SIG-M5 treated with dmso at 0.1 percent for 504 hours (cell line): ENCODE results near the gene ANKS1A.
"Not testable (repeated sequence)": the region's sequence is repeated elsewhere in the genome, so short reads cannot be mapped to it uniquely, and the experiment has no call there.

Experiments
- DNase-seq: peaks from one replicate; lab custom pipeline; 2025; ENCODE audit not compliant: unreplicated experiment; lab: John Stamatoyannopoulos, UW

Gene ANKS1A

GRCh38 chr6:35092362-35093117 lies 203.5 kb downstream of the ANKS1A start:
- no peak for DNase-seq

GRCh38 chr6:35093118-35093445 lies 204.0 kb downstream of the ANKS1A start:
- no peak for DNase-seq

GRCh38 chr6:35093783-35094182 lies 204.7 kb downstream of the ANKS1A start:
- no peak for DNase-seq

- DNase-seq, result no peak
Observed at GRCh38 chr6:35094183-35094582, 205.1 kb downstream of the ANKS1A start.

- DNase-seq, result peak; percentile 4
Observed at GRCh38 chr6:35096129-35096862, 207.2 kb downstream of the ANKS1A start.

GRCh38 chr6:35099116-35099515 lies 210.1 kb downstream of the ANKS1A start:
- DNase-seq, result no peak

GRCh38 chr6:35105078-35105477 lies 216.0 kb downstream of the ANKS1A start:
- DNase-seq, result no peak

- DNase-seq, result not testable (repeated sequence)
Observed at GRCh38 chr6:35106061-35106460, 217.0 kb downstream of the ANKS1A start.

- not testable (repeated sequence) for DNase-seq
Observed at GRCh38 chr6:35107208-35107607, 218.2 kb downstream of the ANKS1A start.

GRCh38 chr6:35107761-35108160 lies 218.7 kb downstream of the ANKS1A start:
- not testable (repeated sequence) for DNase-seq

- DNase-seq, result no peak
Observed at GRCh38 chr6:35108309-35108885, 219.3 kb downstream of the ANKS1A start.

GRCh38 chr6:35120746-35121145 lies 231.7 kb downstream of the ANKS1A start:
- DNase-seq, result no peak

- DNase-seq, result no peak
Observed at GRCh38 chr6:35124356-35124755, 235.3 kb downstream of the ANKS1A start.

- no peak for DNase-seq
Observed at GRCh38 chr6:35128042-35128441, 239.0 kb downstream of the ANKS1A start.

- no peak for DNase-seq
Observed at GRCh38 chr6:35128496-35128895, 239.4 kb downstream of the ANKS1A start.

GRCh38 chr6:35136185-35136584 lies 247.1 kb downstream of the ANKS1A start:
- no peak for DNase-seq

GRCh38 chr6:35138191-35138590 lies 249.1 kb downstream of the ANKS1A start:
- DNase-seq, result not testable (repeated sequence)

- no peak for DNase-seq
Observed at GRCh38 chr6:35139470-35139869, 250.4 kb downstream of the ANKS1A start.

- peak; percentile 65 for DNase-seq
Observed at GRCh38 chr6:35139924-35140638, 251.0 kb downstream of the ANKS1A start.

GRCh38 chr6:35140639-35141006 lies 251.6 kb downstream of the ANKS1A start:
- DNase-seq, result no peak
